Right ventricle myocardium superior (tissue), 1 donor: ENCODE data around the gene GTF3C1. TPM values are rescaled to one million over a fixed set of nuclear protein-coding genes. Genes with fewer than 3 reads are reported as not detected.
"Not testable (repeated sequence)": the region's sequence is repeated elsewhere in the genome, so short reads cannot be mapped to it uniquely, and the experiment has no call there.

Experiments used
- ATAC-seq: fragments of 200-7000 bp; cut with Tn5 transposase; one replicate; pipeline ENCODE4 v1.9.1; 2020; ENCODE audit warnings: mild to moderate bottlenecking; ENCODE audit not compliant: poor library complexity
- DNase-seq: peaks from one replicate; pipeline ENCODE4 v3.0.0-alpha.2; 2020
- intact Hi-C: fragments of 100-400 bp; cut with DNase I; formaldehyde crosslinking; loops from one replicate; pipeline ENCODE4 v1.11.2; 2022
- total RNA-seq: library from RNA; stranded (reverse); fragmentation: NEBNext Ultra II Directional; extraction: Animal tissue kit (Norgen Biotek cat#: 25700); gene quantifications from one replicate; pipeline ENCODE4 v1.2.1, GENCODE V29; 2021
- donor health status: DM: no; HTN: yes; CAD: no; lungs with severe emphysema.

GTF3C1 gene
- total RNA-seq, 1 donor from 2014 or later = 45.2 TPM

- DNase-seq (no peak), ATAC-seq (peak; percentile 15)
- intact Hi-C loops = loop anchor here (10.0 kb wide), 1 partner anchor 143 kb away; no protein-coding TSS in a partner anchor
Measured at GRCh38 chr16:27571433-27572326, 22.0 kb upstream of the GTF3C1 start.

GRCh38 chr16:27570986-27571385 is 21.3 kb upstream of the GTF3C1 start:
- intact Hi-C loops = loop anchor here (10.0 kb wide), 1 partner anchor 144 kb away; no protein-coding TSS in a partner anchor
- DNase-seq, ATAC-seq: not testable (repeated sequence)

- DNase-seq = no peak
- no peak for ATAC-seq
- intact Hi-C loops = no loop called here
Measured at GRCh38 chr16:27568077-27568476, 18.4 kb upstream of the GTF3C1 start.

GRCh38 chr16:27566417-27566816 is 16.7 kb upstream of the GTF3C1 start:
- intact Hi-C loops = no loop called here
- ATAC-seq = no peak
- no peak for DNase-seq

GRCh38 chr16:27564224-27564623 is 14.5 kb upstream of the GTF3C1 start:
- ATAC-seq = no peak
- intact Hi-C loops = no loop called here

GRCh38 chr16:27561216-27561615 is 11.5 kb upstream of the GTF3C1 start:
- ATAC-seq = no peak
- intact Hi-C loops = no loop called here
- DNase-seq = no peak

More at GRCh38 chr16:27564224-27564623, 14.5 kb upstream of the GTF3C1 start:
- DNase-seq = no peak

- intact Hi-C loops = loop anchor here (10.0 kb wide), 1 partner anchor 64 kb away; no protein-coding TSS in a partner anchor
- DNase-seq (no peak), ATAC-seq (no peak)
Measured at GRCh38 chr16:27558932-27559331, 9.2 kb upstream of the GTF3C1 start.

- ATAC-seq (no peak), DNase-seq (no peak)
- intact Hi-C loops = loop anchor here (10.0 kb wide), 1 partner anchor 64 kb away; no protein-coding TSS in a partner anchor
Measured at GRCh38 chr16:27558434-27558833, 8.7 kb upstream of the GTF3C1 start.

- intact Hi-C loops = loop anchor here (10.0 kb wide), 1 partner anchor 62 kb away; no protein-coding TSS in a partner anchor
- ATAC-seq (no peak), DNase-seq (no peak)
Measured at GRCh38 chr16:27556471-27556870, 6.8 kb upstream of the GTF3C1 start.

GRCh38 chr16:27551036-27551435 is 1.3 kb upstream of the GTF3C1 start:
- intact Hi-C loops = loop anchor here (10.0 kb wide), 1 partner anchor 56 kb away; no protein-coding TSS in a partner anchor
- DNase-seq (no peak), ATAC-seq (no peak)

- intact Hi-C loops = loop anchor here (10.0 kb wide), 1 partner anchor 56 kb away; no protein-coding TSS in a partner anchor
- DNase-seq (no peak), ATAC-seq (no peak)
Measured at GRCh38 chr16:27550582-27550920, 838 bp upstream of the GTF3C1 start.

- DNase-seq = no peak
- ATAC-seq = peak; percentile 70
- intact Hi-C loops = no loop called here
Measured at GRCh38 chr16:27549464-27549745, 308 bp downstream of the GTF3C1 start.

GRCh38 chr16:27547851-27548250 is 1.9 kb downstream of the GTF3C1 start:
- DNase-seq (no peak), ATAC-seq (no peak)
- intact Hi-C loops = no loop called here

GRCh38 chr16:27547134-27547533 is 2.6 kb downstream of the GTF3C1 start:
- no peak for ATAC-seq
- intact Hi-C loops = no loop called here
- DNase-seq = no peak

- no peak for ATAC-seq
Measured at GRCh38 chr16:27544671-27545070, 5.0 kb downstream of the GTF3C1 start.

GRCh38 chr16:27543801-27544200 is 5.9 kb downstream of the GTF3C1 start:
- DNase-seq (no peak), ATAC-seq (no peak)
- intact Hi-C loops = no loop called here

More at GRCh38 chr16:27544671-27545070, 5.0 kb downstream of the GTF3C1 start:
- DNase-seq = no peak
- intact Hi-C loops = no loop called here

- intact Hi-C loops = no loop called here
- ATAC-seq (no peak), DNase-seq (no peak)
Measured at GRCh38 chr16:27539636-27540035, 10.1 kb downstream of the GTF3C1 start.

- no peak for ATAC-seq
- no peak for DNase-seq
- intact Hi-C loops = no loop called here
Measured at GRCh38 chr16:27539120-27539519, 10.6 kb downstream of the GTF3C1 start.

- DNase-seq = no peak
- intact Hi-C loops = no loop called here
- ATAC-seq = no peak
Measured at GRCh38 chr16:27538528-27538927, 11.2 kb downstream of the GTF3C1 start.

GRCh38 chr16:27534256-27534655 is 15.5 kb downstream of the GTF3C1 start:
- DNase-seq (no peak), ATAC-seq (no peak)
- intact Hi-C loops = no loop called here
